ENCODE results near the gene KCNQ4.

Gene KCNQ4

GRCh38 chr1:40803902-40804301, 20.3 kb downstream of the KCNQ4 start:
- H3K4me3 ChIP-seq (ENCODE audit: low read depth, low read length): no peak overlapping the region
- in situ Hi-C loops (cut with HindIII; ENCODE audit: low sequenced_read_pairs): no loop called here
- TF ChIP-seq CTCF (IDR thresholded peaks at IDR 0.05; ENCODE audit: low read depth, low read length, missing control alignments): no peak
- no peak for DNase-seq (ENCODE audit: low read depth)

- DNase-seq (ENCODE audit: low read depth): no peak
- no peak for TF ChIP-seq CTCF (IDR thresholded peaks at IDR 0.05; ENCODE audit: low read depth, low read length, missing control alignments)
- H3K4me3 ChIP-seq (ENCODE audit: low read depth, low read length): no peak overlapping the region
- in situ Hi-C loops (cut with HindIII; ENCODE audit: low sequenced_read_pairs): no loop called here
Measured at GRCh38 chr1:40806240-40806639, 22.7 kb downstream of the KCNQ4 start.

- no peak overlapping the region for H3K4me3 ChIP-seq (ENCODE audit: low read depth, low read length)
- in situ Hi-C loops (cut with HindIII; ENCODE audit: low sequenced_read_pairs): no loop called here
- no peak for DNase-seq (ENCODE audit: low read depth)
- no peak for TF ChIP-seq CTCF (IDR thresholded peaks at IDR 0.05; ENCODE audit: low read depth, low read length, missing control alignments)
Measured at GRCh38 chr1:40806731-40807695, 23.4 kb downstream of the KCNQ4 start.

- no peak for TF ChIP-seq CTCF (IDR thresholded peaks at IDR 0.05; ENCODE audit: low read depth, low read length, missing control alignments)
- in situ Hi-C loops (cut with HindIII; ENCODE audit: low sequenced_read_pairs): no loop called here
- H3K4me3 ChIP-seq (ENCODE audit: low read depth, low read length): no peak overlapping the region
- DNase-seq (ENCODE audit: low read depth): no peak
Measured at GRCh38 chr1:40808002-40808401, 24.4 kb downstream of the KCNQ4 start.

- DNase-seq (ENCODE audit: low read depth): no peak
- no peak overlapping the region for H3K4me3 ChIP-seq (ENCODE audit: low read depth, low read length)
- in situ Hi-C loops (cut with HindIII; ENCODE audit: low sequenced_read_pairs): no loop called here
- no peak for TF ChIP-seq CTCF (IDR thresholded peaks at IDR 0.05; ENCODE audit: low read depth, low read length, missing control alignments)
Measured at GRCh38 chr1:40808444-40808843, 24.9 kb downstream of the KCNQ4 start.

- TF ChIP-seq CTCF (IDR thresholded peaks at IDR 0.05; ENCODE audit: low read depth, low read length, missing control alignments): no peak
- no peak for DNase-seq (ENCODE audit: low read depth)
- in situ Hi-C loops (cut with HindIII; ENCODE audit: low sequenced_read_pairs): no loop called here
- no peak overlapping the region for H3K4me3 ChIP-seq (ENCODE audit: low read depth, low read length)
Measured at GRCh38 chr1:40808909-40809308, 25.3 kb downstream of the KCNQ4 start.

All from astrocyte of the cerebellum (primary cell).